HCT116 (cell line): ENCODE results near the gene NPPB. TPM values are rescaled to one million over a fixed set of nuclear protein-coding genes. Genes with fewer than 3 reads are reported as not detected.

Experiments
- ATAC-seq: fragments of 200-7000 bp; cut with Tn5 transposase; 2 replicates; pipeline ENCODE4 v1.9.1; 2020; ENCODE audit warnings: mild to moderate bottlenecking, moderate library complexity
- BruUV-seq: library from RNA; stranded (reverse); fragments of 400-500 nt; replicated peaks from 2 replicates; lab custom pipeline; 2021; lab: Mats Ljungman, UMichigan
- CTCF ChIA-PET: fragments of 300-600 bp; sonication (Branson Sonifier 250); formaldehyde crosslinking; loops from one replicate; lab custom pipeline; 2021; ENCODE audit warnings: antibody characterized with exemption; lab: Charles Lee
- POLR2A ChIA-PET: fragments of 300-600, 350-600 bp; sonication (Branson Sonifier 250); formaldehyde crosslinking; loops from one replicate; lab custom pipeline; 2021; ENCODE audit warnings: antibody characterized with exemption; lab: Charles Lee
- RAD21 ChIA-PET, 2 experiments: fragments of 300-600 bp; sonication (Branson Sonifier 250); formaldehyde crosslinking; loops; one replicate each; lab custom pipeline; 2023; ENCODE audit warnings: low total read pairs in 2 of 2; ENCODE audit not compliant: uncharacterized antibody in 2 of 2, unreplicated experiment in 2 of 2, low non-redundant PET in 1 of 2; lab: Charles Lee
- DNase-seq: peaks from one replicate; pipeline ENCODE4 v3.0.0-alpha.2; 2010; ENCODE audit warnings: low read depth, low spot score
- H2AFZ ChIP-seq: fragments of 200-600 bp; shearing (Covaris generic), sonication (generic); 2 replicates; pipeline ENCODE4 v1.6.1; 2017; ENCODE audit warnings: low read depth, mixed run types, mixed read lengths, antibody characterized with exemption, low read length; ENCODE audit not compliant: poor library complexity, severe bottlenecking
- H3K27ac ChIP-seq: 2 replicates; pipeline ENCODE4 v1.5.1; 2012; ENCODE audit warnings: low read depth, low read length
- H3K27me3 ChIP-seq: fragments of 200-600 bp; sonication (generic); 2 replicates; pipeline ENCODE4 v1.6.1; 2016; ENCODE audit warnings: mixed run types, low read length, mixed read lengths; ENCODE audit not compliant: insufficient read depth
- H3K36me3 ChIP-seq, 2 experiments: fragments of 200-500 bp in 1 of 2; fragments of 200-600 bp in 1 of 2; sonication (Bioruptor generic) in 1 of 2; sonication (generic) in 1 of 2; 2 replicates each; pipeline versions ENCODE4 v1.5.1 to v1.6.1; 2014 to 2016; ENCODE audit warnings: low read length in 2 of 2, inconsistent platforms in 1 of 2, mixed read lengths in 1 of 2, mixed run types in 1 of 2; ENCODE audit not compliant: insufficient read depth in 2 of 2, control insufficient read depth in 1 of 2
- H3K4me1 ChIP-seq, 2 experiments: fragments of 200-600 bp in 1 of 2; sonication (generic) in 1 of 2; 2 replicates each; pipeline versions ENCODE4 v1.5.1 to v1.6.1; 2012 to 2017; ENCODE audit warnings: low read length in 2 of 2, inconsistent platforms in 1 of 2, mild to moderate bottlenecking in 1 of 2, mixed read lengths in 1 of 2, mixed run types in 1 of 2, moderate library complexity in 1 of 2; ENCODE audit not compliant: insufficient read depth in 2 of 2, control insufficient read depth in 1 of 2
- H3K4me2 ChIP-seq: fragments of 200-600 bp; sonication (generic); 2 replicates; pipeline ENCODE4 v1.6.1; 2017; ENCODE audit warnings: mixed run types, low read length, mixed read lengths
- H3K4me3 ChIP-seq, 2 experiments: fragments of 200-600 bp in 1 of 2; sonication (generic) in 1 of 2; replicated peaks in 1 of 2; 2 replicates each; pipeline ENCODE4 v1.5.1; 2011 to 2016; ENCODE audit warnings: low read length in 2 of 2, control low read depth in 1 of 2, low read depth in 1 of 2, mild to moderate bottlenecking in 1 of 2, mixed read lengths in 1 of 2, mixed run types in 1 of 2
- H3K79me2 ChIP-seq: fragments of 200-600 bp; sonication (generic); 2 replicates; pipeline ENCODE4 v1.6.1; 2017; ENCODE audit warnings: mild to moderate bottlenecking, mixed run types, low read length, moderate library complexity, mixed read lengths; ENCODE audit not compliant: insufficient read depth
- H3K9ac ChIP-seq: fragments of 200-600 bp; sonication (generic); 2 replicates; pipeline ENCODE4 v1.6.1; 2016; ENCODE audit warnings: low read length, mixed read lengths
- H3K9me2 ChIP-seq: fragments of 200-600 bp; sonication (generic), shearing (Covaris generic); 2 replicates; pipeline ENCODE4 v1.6.1; 2017; ENCODE audit warnings: mixed run types, mild to moderate bottlenecking, moderate library complexity; ENCODE audit not compliant: insufficient read depth
- H3K9me3 ChIP-seq, 2 experiments: fragments of 200-500 bp in 1 of 2; fragments of 200-600 bp in 1 of 2; sonication (Bioruptor generic) in 1 of 2; sonication (generic) in 1 of 2; 2 replicates each; pipeline ENCODE4 v1.6.1; 2014 to 2017; ENCODE audit warnings: low read length in 2 of 2, mixed read lengths in 2 of 2, inconsistent platforms in 1 of 2, low read depth in 1 of 2, mild to moderate bottlenecking in 1 of 2, mixed run types in 1 of 2, moderate library complexity in 1 of 2; ENCODE audit not compliant: control insufficient read depth in 1 of 2, insufficient read depth in 1 of 2
- H4K20me1 ChIP-seq: fragments of 200-600 bp; sonication (generic), shearing (Covaris generic); 2 replicates; pipeline ENCODE4 v1.6.1; 2017; ENCODE audit warnings: mixed run types, mild to moderate bottlenecking, moderate library complexity; ENCODE audit not compliant: insufficient read depth
- CTCF ChIP-seq, 3 experiments: fragments of 200-600 bp in 1 of 3; sonication (generic) in 1 of 3; IDR thresholded peaks in 2 of 3; conservative IDR thresholded peaks in 1 of 3; 2 replicates each; pipeline ENCODE4 v1.5.1; 2012 to 2017; ENCODE audit warnings: low read depth in 2 of 3, low read length in 2 of 3, antibody characterized with exemption in 1 of 3, borderline replicate concordance in 1 of 3, control low read depth in 1 of 3, mild to moderate bottlenecking in 1 of 3, mixed read lengths in 1 of 3, mixed run types in 1 of 3, moderate library complexity in 1 of 3; ENCODE audit not compliant: insufficient read depth in 1 of 3
- ZBTB33 ChIP-seq: IDR thresholded peaks from 2 replicates; pipeline ENCODE4 v1.6.1; 2011; ENCODE audit warnings: mild to moderate bottlenecking, low read length, moderate library complexity; ENCODE audit not compliant: insufficient replicate concordance; ENCODE audit errors: extremely low read depth
- intact Hi-C: fragments of 100-400 bp; cut with micrococcal nuclease; formaldehyde crosslinking; loops from 2 replicates; pipeline ENCODE4 v1.10.0; 2022
- total RNA-seq: library from RNA; stranded (reverse); gene quantifications from one replicate; pipeline ENCODE4 v1.2.1, GENCODE V29; 2021; ENCODE audit not compliant: unreplicated experiment

The NPPB gene
- total RNA-seq, 1 experiment from 2014 or later = not detected

- DNase-seq (no peak), ATAC-seq (no peak)
- BruUV-seq = no TSS peak
- H3K9me3 ChIP-seq = no peaks in the 10 kb centered on the region
- no peak overlapping the region for H3K4me3 ChIP-seq
- intact Hi-C loops = no loop called here
- no peaks in the 10 kb centered on the region for H3K4me1 ChIP-seq
- no peaks in the 10 kb centered on the region for H3K36me3 ChIP-seq
- no peaks in the 10 kb centered on the region for H3K79me2 ChIP-seq
- TF ChIP-seq ZBTB33 (no peak), CTCF (IDR thresholded peaks at IDR 0.05 in 2 of 3, conservative IDR thresholded peaks at IDR 0.05 in 1 of 3; ENCODE audit: borderline replicate concordance in 1 of 3, insufficient read depth in 1 of 3, low read depth in 2 of 3, low read length in 2 of 3) (no peak)
- H3K9ac ChIP-seq = no peak overlapping the region
- no peak overlapping the region for H3K4me2 ChIP-seq
- no peaks in the 10 kb centered on the region for H3K9me2 ChIP-seq
- POLR2A ChIA-PET = interaction anchor here (1.5 kb wide), 1 partner anchor 35 kb away, joined by 4 read pairs; no protein-coding TSS in a partner anchor
- RAD21 ChIA-PET = interaction anchor here in 1 of 2 experiments (0.7 kb wide), 1 partner anchor 11 kb away, joined by 3 read pairs; no protein-coding TSS in a partner anchor
- no peaks in the 10 kb centered on the region for H4K20me1 ChIP-seq
- H2AFZ ChIP-seq = no peak overlapping the region
- no peaks in the 10 kb centered on the region for H3K27me3 ChIP-seq
- CTCF ChIA-PET = no interaction called here
- no peak overlapping the region for H3K27ac ChIP-seq
Observed at GRCh38 chr1:11873395-11874257, 14.9 kb upstream of the NPPB start.
